Tibial nerve (tissue), 4 donors: ENCODE measurements around the gene PER1. TPM values are rescaled to one million over a fixed set of nuclear protein-coding genes. Genes with fewer than 3 reads are reported as not detected.

Experiments
- DNase-seq, 2 donors: peaks; one replicate each; pipeline ENCODE4 v3.0.0-alpha.2; 2019; ENCODE audit warnings: low spot score in 2 of 2
- H3K27ac ChIP-seq, 4 donors: fragments of 200-600 bp; sonication (generic) in 3 of 4; one replicate each; pipeline ENCODE4 v1.5.1; 2017 to 2019; ENCODE audit warnings: mild to moderate bottlenecking in 1 of 4
- H3K27me3 ChIP-seq, 2 donors: fragments of 200-600 bp; sonication (generic) in 1 of 2; one replicate each; pipeline versions ENCODE4 v1.5.1 to v1.6.0; 2017 to 2019
- H3K36me3 ChIP-seq, 3 donors: fragments of 200-600 bp; sonication (generic); one replicate each; pipeline ENCODE4 v1.5.1; 2018 to 2019
- H3K4me1 ChIP-seq, 4 donors: fragments of 200-600 bp; sonication (generic) in 3 of 4; one replicate each; pipeline ENCODE4 v1.5.1; 2017 to 2019
- H3K4me3 ChIP-seq, 4 donors: fragments of 200-600 bp; sonication (generic) in 3 of 4; one replicate each; pipeline ENCODE4 v1.5.1; 2017 to 2019; ENCODE audit warnings: mild to moderate bottlenecking in 1 of 4, moderate library complexity in 1 of 4
- H3K9me3 ChIP-seq, 4 donors: fragments of 200-600 bp; sonication (generic) in 3 of 4; one replicate each; pipeline ENCODE4 v1.5.1; 2017 to 2019
- CTCF ChIP-seq, 5 experiments: fragments of 200-600 bp in 3 of 5; fragments of 450-650 bp in 2 of 5; sonication (generic) in 3 of 5; IDR thresholded peaks; one replicate each; pipeline ENCODE4 v1.5.1; 2016 to 2019; ENCODE audit warnings: antibody characterized with exemption in 5 of 5, mild to moderate bottlenecking in 3 of 5, moderate library complexity in 2 of 5
- EP300 ChIP-seq, 2 donors: sonication (generic); formaldehyde crosslinking; IDR thresholded peaks; one replicate each; pipeline ENCODE4 v1.6.1; 2017; ENCODE audit warnings: antibody characterized with exemption in 2 of 2, mild to moderate bottlenecking in 1 of 2
- POLR2A ChIP-seq, 2 donors: fragments of 450-650 bp; IDR thresholded peaks; one replicate each; pipeline ENCODE4 v1.6.1; 2017; ENCODE audit warnings: antibody characterized with exemption in 2 of 2, mild to moderate bottlenecking in 2 of 2, moderate library complexity in 2 of 2
- WGBS, 2 donors: methylation state at CpG; one replicate each; pipeline ENCODE4 v1.1.5; 2018; 5-methylcytosine and 5-hydroxymethylcytosine counted together
- total RNA-seq, 4 donors: library from RNA; depleted of rRNA; stranded (reverse); fragments of >200 nt; gene quantifications; one replicate each; pipeline ENCODE4 v1.1.0, GENCODE V29; 2016

Gene PER1
- total RNA-seq, 4 donors from 2014 or later = 157 to 328 (median 204) TPM

- Histone ChIP-seq H3K36me3 (no peaks in the 10 kb centered on the region), H3K9me3 (no peaks in the 10 kb centered on the region), H3K27me3 (peaks cover 0 to 31% of the 10 kb centered on the region in 2 donors), H3K4me3 (no peak overlapping the region), H3K27ac (no peak overlapping the region), H3K4me1 (peaks cover 0 to 13% (median 6%) of the 10 kb centered on the region in 4 donors)
- WGBS, 2 donors = 69 to 74% methylated on average over 5 of the region's 5 CpGs
- TF ChIP-seq POLR2A (IDR thresholded peaks at IDR 0.05) (no peak), EP300 (IDR thresholded peaks at IDR 0.05) (no peak), CTCF (IDR thresholded peaks at IDR 0.05) (no peak)
- DNase-seq = no peak
Observed at GRCh38 chr17:8105957-8106398, 46.2 kb downstream of the PER1 start.

GRCh38 chr17:8104911-8105310, 47.3 kb downstream of the PER1 start:
- Histone ChIP-seq H3K4me3 (no peak overlapping the region), H3K27me3 (peaks cover 0 to 20% of the 10 kb centered on the region in 2 donors), H3K9me3 (no peaks in the 10 kb centered on the region), H3K4me1 (peaks cover 0 to 7% (median 3%) of the 10 kb centered on the region in 4 donors), H3K27ac (no peak overlapping the region), H3K36me3 (no peaks in the 10 kb centered on the region)
- TF ChIP-seq POLR2A (IDR thresholded peaks at IDR 0.05) (no peak), CTCF (IDR thresholded peaks at IDR 0.05) (no peak), EP300 (IDR thresholded peaks at IDR 0.05) (no peak)
- no peak for DNase-seq
- 71 to 79% methylated on average over 8 of the region's 8 CpGs for WGBS, 2 donors

- TF ChIP-seq CTCF (IDR thresholded peaks at IDR 0.05) (no peak), EP300 (IDR thresholded peaks at IDR 0.05) (no peak), POLR2A (IDR thresholded peaks at IDR 0.05) (no peak)
- Histone ChIP-seq H3K36me3 (no peaks in the 10 kb centered on the region), H3K27ac (no peak overlapping the region), H3K9me3 (no peaks in the 10 kb centered on the region), H3K4me1 (no peaks in the 10 kb centered on the region), H3K4me3 (no peak overlapping the region), H3K27me3 (peaks cover 0 to 9% of the 10 kb centered on the region in 2 donors)
- WGBS, 2 donors = 64 to 84% methylated on average over 4 of the region's 4 CpGs
- no peak for DNase-seq
Observed at GRCh38 chr17:8103549-8103948, 48.7 kb downstream of the PER1 start.

- Histone ChIP-seq H3K9me3 (no peaks in the 10 kb centered on the region), H3K4me1 (no peaks in the 10 kb centered on the region), H3K27me3 (peaks cover 0 to 11% of the 10 kb centered on the region in 2 donors), H3K4me3 (no peak overlapping the region), H3K36me3 (no peaks in the 10 kb centered on the region), H3K27ac (no peak overlapping the region)
- no peak for DNase-seq
- WGBS, 2 donors = 86% methylated on average over 6 of the region's 6 CpGs
- TF ChIP-seq POLR2A (IDR thresholded peaks at IDR 0.05) (no peak), CTCF (IDR thresholded peaks at IDR 0.05) (no peak), EP300 (IDR thresholded peaks at IDR 0.05) (no peak)
Observed at GRCh38 chr17:8101721-8102120, 50.5 kb downstream of the PER1 start.

- no peak for DNase-seq
- WGBS, 2 donors = 84 to 85% methylated on average over 2 of the region's 2 CpGs
Observed at GRCh38 chr17:8100763-8101162, 51.4 kb downstream of the PER1 start.

More at GRCh38 chr17:8100763-8101162, 51.4 kb downstream of the PER1 start:
- Histone ChIP-seq H3K4me1 (no peaks in the 10 kb centered on the region), H3K4me3 (no peak overlapping the region), H3K9me3 (no peaks in the 10 kb centered on the region), H3K36me3 (no peaks in the 10 kb centered on the region), H3K27ac (no peak overlapping the region), H3K27me3 (peaks cover 0 to 20% of the 10 kb centered on the region in 2 donors)
- TF ChIP-seq CTCF (IDR thresholded peaks at IDR 0.05) (no peak), POLR2A (IDR thresholded peaks at IDR 0.05) (no peak), EP300 (IDR thresholded peaks at IDR 0.05) (no peak)
